ENCODE measurements around the gene ITM2C.

The ITM2C gene

GRCh38 chr2:230863031-230863430 lies 1.7 kb upstream of the ITM2C start:
- Histone ChIP-seq H3K79me2 (ENCODE audit: insufficient read depth, low read length) (peaks cover 32% of the 10 kb centered on the region), H3K36me3 (ENCODE audit: insufficient read depth, low read length) (no peaks in the 10 kb centered on the region), H3K4me2 (ENCODE audit: low read depth, low read length, poor library complexity, severe bottlenecking) (no peak overlapping the region), H3F3A (ENCODE audit: low read depth) (0 out of 2 replicates have a peak, but pooled peaks cover 8% of the 10 kb centered on the region), H2AFZ (ENCODE audit: low read length) (no peak overlapping the region), H3K9ac (ENCODE audit: low read depth, low read length, poor library complexity, severe bottlenecking) (no peak overlapping the region), H3K4me3 (ENCODE audit: low read length, poor library complexity, severe bottlenecking) (no peak overlapping the region), H3K27me3 (ENCODE audit: insufficient read depth, low read length, poor library complexity, severe bottlenecking) (peaks cover 4% of the 10 kb centered on the region), H3K9me2 (replicated peaks; ENCODE audit: low read depth, low read length) (no peaks in the 10 kb centered on the region), H3K4me1 (ENCODE audit: insufficient read depth, low read length, poor library complexity, severe bottlenecking) (peaks cover 17% of the 10 kb centered on the region), H4K20me1 (ENCODE audit: insufficient read depth, low read length, poor library complexity, severe bottlenecking) (peaks cover 3% of the 10 kb centered on the region), H3K9me3 (ENCODE audit: insufficient read depth, low read depth, low read length) (no peaks in the 10 kb centered on the region)
- TF ChIP-seq EZH2phosphoT487 (IDR thresholded peaks at IDR 0.05; ENCODE audit: borderline replicate concordance): no peak
- TF ChIP-seq CTCF (conservative IDR thresholded peaks at IDR 0.05; ENCODE audit: low read length): no peak

GRCh38 chr2:230863442-230864121 lies 1.2 kb upstream of the ITM2C start:
- Histone ChIP-seq H3K79me2 (ENCODE audit: insufficient read depth, low read length) (peaks cover 38% of the 10 kb centered on the region), H3K27me3 (ENCODE audit: insufficient read depth, low read length, poor library complexity, severe bottlenecking) (peaks cover 4% of the 10 kb centered on the region), H3K4me2 (ENCODE audit: low read depth, low read length, poor library complexity, severe bottlenecking) (no peak overlapping the region), H3K9me3 (ENCODE audit: insufficient read depth, low read depth, low read length) (no peaks in the 10 kb centered on the region), H3F3A (ENCODE audit: low read depth) (0 out of 2 replicates have a peak, but pooled peaks cover 8% of the 10 kb centered on the region), H2AFZ (ENCODE audit: low read length) (no peak overlapping the region), H3K4me3 (ENCODE audit: low read length, poor library complexity, severe bottlenecking) (no peak overlapping the region), H3K9ac (ENCODE audit: low read depth, low read length, poor library complexity, severe bottlenecking) (no peak overlapping the region), H3K36me3 (ENCODE audit: insufficient read depth, low read length) (no peaks in the 10 kb centered on the region), H3K9me2 (replicated peaks; ENCODE audit: low read depth, low read length) (no peaks in the 10 kb centered on the region), H4K20me1 (ENCODE audit: insufficient read depth, low read length, poor library complexity, severe bottlenecking) (peaks cover 9% of the 10 kb centered on the region), H3K4me1 (ENCODE audit: insufficient read depth, low read length, poor library complexity, severe bottlenecking) (peaks cover 22% of the 10 kb centered on the region)
- no peak for TF ChIP-seq EZH2phosphoT487 (IDR thresholded peaks at IDR 0.05; ENCODE audit: borderline replicate concordance)
- no peak for TF ChIP-seq CTCF (conservative IDR thresholded peaks at IDR 0.05; ENCODE audit: low read length)

- H3K79me2 ChIP-seq (ENCODE audit: insufficient read depth, low read length): peaks cover 43% of the 10 kb centered on the region
Observed at GRCh38 chr2:230864122-230864604, 579 bp upstream of the ITM2C start.

More at GRCh38 chr2:230864122-230864604, 579 bp upstream of the ITM2C start:
- TF ChIP-seq EZH2phosphoT487 (IDR thresholded peaks at IDR 0.05; ENCODE audit: borderline replicate concordance) (no peak), CTCF (conservative IDR thresholded peaks at IDR 0.05; ENCODE audit: low read length) (no peak)
- Histone ChIP-seq H3K4me3 (ENCODE audit: low read length, poor library complexity, severe bottlenecking) (peak overlapping the region; percentile 97), H3K4me2 (ENCODE audit: low read depth, low read length, poor library complexity, severe bottlenecking) (peak overlapping the region; percentile 55), H3K27me3 (ENCODE audit: insufficient read depth, low read length, poor library complexity, severe bottlenecking) (peaks cover 4% of the 10 kb centered on the region), H3K36me3 (ENCODE audit: insufficient read depth, low read length) (no peaks in the 10 kb centered on the region), H3K9me2 (replicated peaks; ENCODE audit: low read depth, low read length) (no peaks in the 10 kb centered on the region), H3K9ac (ENCODE audit: low read depth, low read length, poor library complexity, severe bottlenecking) (no peak overlapping the region), H2AFZ (ENCODE audit: low read length) (peak overlapping the region; percentile 16; the same call in 1 of the 2 replicates), H3F3A (ENCODE audit: low read depth) (0 out of 2 replicates have a peak, but pooled peaks cover 8% of the 10 kb centered on the region), H3K4me1 (ENCODE audit: insufficient read depth, low read length, poor library complexity, severe bottlenecking) (peaks cover 28% of the 10 kb centered on the region), H4K20me1 (ENCODE audit: insufficient read depth, low read length, poor library complexity, severe bottlenecking) (peaks cover 14% of the 10 kb centered on the region), H3K9me3 (ENCODE audit: insufficient read depth, low read depth, low read length) (no peaks in the 10 kb centered on the region)
